IPS-18c (cell line): ENCODE data around the gene KIAA0753.

Experiments
- H3K4me3 ChIP-seq: 2 replicates; pipeline ENCODE4 v1.7.0; 2013; ENCODE audit warnings: low read depth, mild to moderate bottlenecking, low read length, moderate library complexity; ENCODE audit not compliant: insufficient read depth
- H3K9me3 ChIP-seq: one replicate; pipeline ENCODE4 v1.6.1; 2013; ENCODE audit warnings: mild to moderate bottlenecking, low read length, moderate library complexity; ENCODE audit not compliant: control insufficient read depth, insufficient read depth

Gene KIAA0753

DNA sequence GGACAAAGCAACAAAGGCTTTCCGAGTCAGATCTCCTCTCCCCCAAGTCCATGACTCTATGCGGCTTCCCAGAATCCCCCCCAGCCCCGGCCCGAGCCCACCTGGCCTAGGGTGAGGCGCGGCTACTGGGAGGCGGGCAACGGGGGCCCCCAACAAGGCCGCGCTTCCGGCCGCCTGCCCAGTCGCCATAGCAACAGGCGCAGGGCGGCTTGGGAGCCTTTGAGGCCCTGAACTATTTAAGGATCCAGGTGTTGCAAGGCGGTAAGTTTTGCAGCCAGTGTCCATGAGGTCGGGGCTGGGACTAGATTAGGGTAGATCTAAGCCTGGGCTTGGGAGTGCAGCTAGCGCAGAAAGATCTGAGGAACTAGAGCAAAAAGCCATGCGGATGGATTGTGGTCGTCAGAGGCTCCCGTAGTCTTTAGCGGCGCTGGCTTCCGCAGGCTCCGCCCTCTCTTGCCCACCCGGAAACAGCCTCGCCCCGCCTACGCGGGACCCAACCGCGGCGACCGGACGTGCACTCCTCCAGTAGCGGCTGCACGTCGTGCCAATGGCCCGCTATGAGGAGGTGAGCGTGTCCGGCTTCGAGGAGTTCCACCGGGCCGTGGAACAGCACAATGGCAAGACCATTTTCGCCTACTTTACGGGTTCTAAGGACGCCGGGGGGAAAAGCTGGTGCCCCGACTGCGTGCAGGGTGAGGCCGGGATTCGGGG is at the start of gene KIAA0753, which contains the start of gene TXNDC17:
Gene KIAA0753 (minus strand): TSS at position 176 of the 711 bp plus-strand sequence. CDS start 5,608 bp downstream, outside the sequence.
Gene TXNDC17 (plus strand): TSS at position 525 of the 711 bp plus-strand sequence. CDS start 23 bp downstream, at position 548.
- no peaks in the 10 kb centered on the region for H3K9me3 ChIP-seq

GRCh38 chr17:6688944-6689343 is 48.4 kb upstream of the KIAA0753 start:
- Histone ChIP-seq H3K9me3 (peaks cover 2% of the 10 kb centered on the region), H3K4me3 (no peak overlapping the region)

More for the DNA sequence above, at the start of gene KIAA0753, which contains the start of gene TXNDC17:
- peak within 1 kb of the TSS; percentile 79 for H3K4me3 ChIP-seq

DNA sequence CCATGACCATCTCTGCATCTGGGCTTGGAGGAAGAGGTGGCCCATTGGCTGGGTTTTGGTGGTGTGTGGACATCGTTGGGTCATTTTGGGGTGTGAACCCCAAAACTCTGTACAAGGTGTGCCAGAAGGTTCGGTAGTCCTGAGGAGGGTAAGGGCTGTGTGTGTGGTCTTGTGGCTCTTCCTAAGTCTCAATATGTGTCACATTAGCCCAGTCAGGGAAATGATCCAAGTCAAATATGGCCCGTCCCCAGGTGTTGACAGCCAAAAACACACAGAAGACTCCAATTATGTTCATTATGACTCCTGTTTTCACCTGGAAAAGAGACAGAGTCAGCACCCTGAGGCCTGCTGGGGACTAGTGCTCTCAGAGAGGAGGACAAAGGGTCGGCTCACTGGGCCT is 45.5 kb upstream of the KIAA0753 start:
- H3K4me3 ChIP-seq = no peak overlapping the region

GRCh38 chr17:6684881-6685767 is 44.6 kb upstream of the KIAA0753 start:
- Histone ChIP-seq H3K9me3 (no peaks in the 10 kb centered on the region), H3K4me3 (no peak overlapping the region)

More for the DNA sequence above, 45.5 kb upstream of the KIAA0753 start:
- no peaks in the 10 kb centered on the region for H3K9me3 ChIP-seq

- H3K9me3 ChIP-seq = no peaks in the 10 kb centered on the region
- no peak overlapping the region for H3K4me3 ChIP-seq
Measured at GRCh38 chr17:6684460-6684783, 43.9 kb upstream of the KIAA0753 start.

DNA sequence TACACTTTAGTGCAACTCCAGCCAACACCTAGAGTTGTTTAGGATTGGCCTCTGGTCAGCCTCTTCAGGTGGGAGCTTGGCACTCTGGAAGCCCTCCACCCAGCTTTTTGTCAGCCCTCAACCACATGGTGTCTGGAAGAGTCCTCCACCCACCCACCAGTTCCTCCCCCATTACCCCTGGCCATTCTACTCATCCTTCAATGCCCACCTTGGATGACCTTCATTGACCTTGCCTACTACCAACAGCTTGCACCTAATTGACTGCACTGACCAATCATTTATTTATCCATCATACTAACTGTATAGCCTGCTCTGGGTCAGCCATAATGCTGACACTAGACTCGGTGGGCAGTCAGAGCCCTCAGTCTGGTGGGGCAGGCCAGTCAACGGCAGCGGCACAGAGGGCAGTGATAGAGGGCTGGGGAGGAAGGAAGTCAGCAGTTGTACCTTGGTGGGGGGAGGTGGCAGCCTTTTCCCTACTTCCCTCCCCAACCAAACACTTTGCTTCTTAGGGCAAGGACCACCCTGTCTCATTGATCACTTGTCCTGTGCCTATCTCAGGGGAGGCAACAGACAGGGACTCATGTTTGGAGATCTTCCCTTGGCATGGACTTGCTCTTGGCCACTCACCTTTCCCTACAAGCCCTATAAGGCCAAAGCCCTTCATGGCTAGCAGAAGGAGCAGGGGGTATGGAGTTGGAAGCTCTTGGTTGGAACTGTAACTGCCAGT is 43.4 kb upstream of the KIAA0753 start:
- no peaks in the 10 kb centered on the region for H3K9me3 ChIP-seq
- H3K4me3 ChIP-seq = no peak overlapping the region

DNA sequence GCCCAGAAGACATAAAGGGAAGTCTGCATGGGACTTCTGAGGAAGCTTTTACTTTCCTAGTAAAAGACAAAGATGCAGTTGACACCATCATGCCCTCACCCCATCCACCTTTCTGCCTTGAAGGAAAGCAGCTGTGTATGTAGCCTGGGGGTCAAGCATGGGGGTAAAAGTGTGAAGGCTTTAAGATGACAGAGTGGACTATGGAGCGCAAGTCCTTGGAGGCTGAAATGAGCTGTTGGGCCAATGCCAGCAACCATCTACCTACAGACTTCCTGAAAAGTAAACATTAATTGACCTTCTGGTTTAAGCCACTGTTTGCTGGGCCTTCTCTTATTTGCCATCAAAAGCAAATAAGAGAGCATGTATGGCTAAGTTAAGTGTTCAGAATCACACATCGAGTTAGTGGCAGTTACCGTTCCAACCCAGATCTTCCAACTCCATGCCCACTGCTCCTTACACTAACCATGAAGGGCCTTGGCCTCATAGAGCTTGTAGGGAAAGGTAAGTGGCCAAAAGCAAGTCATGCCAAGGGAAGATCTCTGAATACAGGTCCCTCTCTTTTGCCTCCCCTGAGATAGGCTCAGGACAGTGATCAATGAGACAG is 42.7 kb upstream of the KIAA0753 start:
- H3K9me3 ChIP-seq = no peaks in the 10 kb centered on the region
- H3K4me3 ChIP-seq = no peak overlapping the region

DNA sequence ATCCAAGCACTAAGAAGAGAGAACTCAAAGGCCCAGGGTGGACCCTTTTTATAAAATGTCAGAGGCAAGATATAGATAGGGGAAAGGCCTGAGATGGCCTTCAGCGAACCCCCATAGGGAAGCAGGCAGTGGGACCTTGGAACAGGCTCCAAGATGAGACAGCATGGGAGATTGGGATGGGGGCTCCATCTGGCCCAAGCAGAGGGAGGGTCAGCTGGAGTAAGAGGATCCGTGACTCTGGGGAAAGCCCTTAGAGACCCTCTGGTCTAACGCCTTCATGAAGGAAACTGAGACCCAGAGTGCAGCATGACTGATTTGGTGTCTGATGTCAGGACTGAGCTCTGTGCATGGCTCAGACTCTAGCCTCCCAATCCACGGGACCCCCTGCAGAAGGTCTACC is 41.8 kb upstream of the KIAA0753 start:
- H3K9me3 ChIP-seq = no peaks in the 10 kb centered on the region

DNA sequence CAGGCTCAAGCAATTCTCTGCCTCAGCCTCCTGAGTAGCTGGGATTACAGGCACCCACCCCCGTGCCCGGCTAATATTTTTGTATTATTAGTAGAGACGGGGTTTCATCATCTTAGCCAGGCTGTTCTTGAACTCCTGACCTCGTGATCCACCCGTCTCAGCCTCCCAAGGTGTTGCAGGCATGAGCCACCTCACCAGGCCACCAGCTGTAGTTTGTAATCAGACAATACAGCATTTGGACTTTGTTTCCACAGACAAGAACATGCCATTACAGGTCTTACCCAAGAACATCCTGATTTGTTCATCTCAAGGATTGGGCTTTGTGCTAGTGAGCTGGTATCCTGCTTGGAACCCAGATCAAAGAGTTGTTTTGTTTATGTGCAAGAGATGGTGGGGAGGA is 41.2 kb upstream of the KIAA0753 start:
- Histone ChIP-seq H3K4me3 (no peak overlapping the region), H3K9me3 (no peaks in the 10 kb centered on the region)

More for the DNA sequence above, 41.8 kb upstream of the KIAA0753 start:
- H3K4me3 ChIP-seq = no peak overlapping the region

- Histone ChIP-seq H3K9me3 (no peaks in the 10 kb centered on the region), H3K4me3 (no peak overlapping the region)
Measured at GRCh38 chr17:6681176-6681575, 40.7 kb upstream of the KIAA0753 start.

- Histone ChIP-seq H3K9me3 (no peaks in the 10 kb centered on the region), H3K4me3 (no peak overlapping the region)
Measured at GRCh38 chr17:6679241-6679640, 38.7 kb upstream of the KIAA0753 start.

DNA sequence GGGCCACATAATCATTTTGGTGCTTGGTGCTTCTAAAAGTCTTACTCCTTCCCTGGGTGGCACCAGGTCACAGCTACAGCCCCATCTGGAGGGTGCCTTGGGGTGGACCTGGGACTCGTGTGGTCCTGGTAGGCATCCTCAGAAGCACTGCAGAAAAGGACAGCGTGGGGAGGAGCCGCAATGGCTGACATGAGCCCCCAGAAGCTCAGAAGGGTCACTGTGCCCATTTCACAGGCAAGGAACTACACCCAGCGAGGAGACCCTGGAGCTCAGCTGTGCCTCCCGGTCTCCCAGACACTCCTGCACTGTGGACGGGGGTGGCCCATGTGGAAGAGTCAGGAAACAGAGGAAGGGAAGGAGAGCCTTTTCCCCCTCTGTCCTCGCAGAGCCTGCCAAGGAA is 37.4 kb upstream of the KIAA0753 start:
- H3K4me3 ChIP-seq = no peak overlapping the region
- no peaks in the 10 kb centered on the region for H3K9me3 ChIP-seq

- Histone ChIP-seq H3K9me3 (no peaks in the 10 kb centered on the region), H3K4me3 (no peak overlapping the region)
Measured at GRCh38 chr17:6677158-6677831, 36.8 kb upstream of the KIAA0753 start.

DNA sequence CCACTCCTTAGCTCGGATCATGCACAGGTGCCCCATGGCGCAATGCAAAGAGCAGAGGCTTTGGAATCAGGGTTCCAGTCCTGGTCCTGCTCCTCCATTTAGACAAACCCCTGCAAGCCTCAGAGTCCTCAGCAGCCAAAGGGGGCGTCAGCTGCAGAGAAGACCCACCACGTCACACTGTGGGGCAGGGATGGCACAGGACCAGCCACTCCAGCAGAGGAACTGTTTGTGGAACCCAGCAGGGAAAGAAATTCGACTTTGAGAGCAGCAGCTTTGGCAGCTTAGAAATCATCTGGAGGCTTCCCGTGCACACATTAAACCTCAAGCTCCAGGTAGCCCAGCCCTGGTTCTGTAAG is 36.3 kb upstream of the KIAA0753 start:
- Histone ChIP-seq H3K9me3 (no peaks in the 10 kb centered on the region), H3K4me3 (no peak overlapping the region)

- Histone ChIP-seq H3K4me3 (no peak overlapping the region), H3K9me3 (no peaks in the 10 kb centered on the region)
Measured at GRCh38 chr17:6675201-6675825, 34.8 kb upstream of the KIAA0753 start.

- no peak overlapping the region for H3K4me3 ChIP-seq
- H3K9me3 ChIP-seq = no peaks in the 10 kb centered on the region
Measured at GRCh38 chr17:6674586-6674985, 34.1 kb upstream of the KIAA0753 start.
